Activated gamma-delta T cell treated with anti-CD3 and anti-CD28 coated beads, Interleukin-2, amount 50 U/mL, for 16 hours (primary cell): ENCODE results near the gene MCF2L2.
"Not testable (repeated sequence)": the region's sequence is repeated elsewhere in the genome, so short reads cannot be mapped to it uniquely, and the experiment has no call there.

Experiments used
- DNase-seq: peaks from one replicate; pipeline ENCODE4 v3.0.0-alpha.2; 2020; ENCODE audit warnings: low read depth

MCF2L2 gene

DNA sequence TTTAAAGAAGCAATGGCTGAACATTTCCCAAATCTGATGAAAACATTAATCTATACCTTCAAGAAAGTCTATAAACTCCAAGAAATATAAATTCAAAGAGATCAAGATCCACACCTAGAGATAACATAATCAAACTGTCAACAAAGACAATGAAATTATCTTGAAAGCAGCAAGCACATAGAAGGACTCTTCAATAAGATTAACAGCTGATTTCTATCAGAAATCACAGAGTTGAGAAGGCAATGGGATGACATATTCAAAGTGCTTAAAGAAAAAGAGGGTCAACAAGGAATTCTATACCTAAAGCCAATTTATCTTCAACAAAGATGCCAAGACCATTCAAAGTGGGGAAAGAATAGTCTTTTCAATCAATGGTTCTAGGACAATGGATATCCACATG lies 224.7 kb downstream of the MCF2L2 start:
- no peak for DNase-seq

DNA sequence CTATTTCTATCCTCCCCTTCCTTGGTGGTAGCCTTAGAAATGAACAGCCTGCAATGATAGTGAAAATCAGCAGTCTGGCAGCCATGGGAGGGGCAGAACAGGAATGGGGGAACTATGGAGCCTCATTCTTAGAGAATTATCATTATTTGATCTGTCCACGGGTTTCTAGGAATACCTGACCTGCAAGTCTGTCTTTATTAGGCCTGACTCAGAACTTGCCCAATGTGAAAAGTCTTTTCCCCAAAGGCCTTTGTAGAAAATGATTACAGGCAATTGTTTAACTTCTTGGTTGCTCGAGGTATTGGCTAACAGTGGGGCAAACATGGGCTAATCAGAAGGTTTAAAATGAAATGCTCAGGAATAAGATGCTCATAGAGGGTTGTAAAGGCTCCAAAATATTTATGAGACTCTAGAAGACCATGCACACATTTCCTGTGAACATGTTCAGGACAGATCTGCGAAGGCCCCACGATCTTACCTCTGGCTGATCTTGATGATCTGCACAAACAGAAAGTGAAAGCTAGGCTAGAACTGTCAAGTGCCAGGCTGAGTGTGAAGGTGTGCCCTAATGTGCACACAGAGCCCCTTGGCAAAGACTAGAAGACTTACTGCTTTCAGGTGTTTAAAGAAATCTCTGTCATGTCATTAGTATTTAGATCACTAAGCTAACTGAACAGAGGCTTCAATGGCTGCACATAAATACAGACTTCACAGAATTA lies 226.3 kb downstream of the MCF2L2 start:
- no peak for DNase-seq

DNA sequence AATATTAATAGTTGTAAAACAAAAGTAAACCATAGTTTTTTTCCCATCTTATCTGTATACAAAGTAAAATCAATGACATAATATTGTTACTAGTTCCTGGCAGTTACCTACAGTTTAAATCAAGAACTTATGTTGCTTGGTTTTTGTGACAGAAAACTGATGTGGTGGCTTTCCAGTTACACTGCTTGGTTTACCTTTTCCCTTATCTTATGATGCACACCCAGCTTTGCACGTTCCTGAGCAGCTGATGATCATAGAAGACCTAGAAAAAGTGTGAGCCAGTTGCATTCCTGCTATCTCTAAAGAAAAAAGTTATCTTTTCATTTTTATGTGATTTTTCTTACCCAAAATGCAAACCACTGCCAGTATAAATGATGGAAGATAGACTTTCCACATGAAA lies 229.5 kb downstream of the MCF2L2 start:
- DNase-seq: no peak

GRCh38 chr3:183197734-183198133 lies 230.7 kb downstream of the MCF2L2 start:
- DNase-seq: no peak

DNA sequence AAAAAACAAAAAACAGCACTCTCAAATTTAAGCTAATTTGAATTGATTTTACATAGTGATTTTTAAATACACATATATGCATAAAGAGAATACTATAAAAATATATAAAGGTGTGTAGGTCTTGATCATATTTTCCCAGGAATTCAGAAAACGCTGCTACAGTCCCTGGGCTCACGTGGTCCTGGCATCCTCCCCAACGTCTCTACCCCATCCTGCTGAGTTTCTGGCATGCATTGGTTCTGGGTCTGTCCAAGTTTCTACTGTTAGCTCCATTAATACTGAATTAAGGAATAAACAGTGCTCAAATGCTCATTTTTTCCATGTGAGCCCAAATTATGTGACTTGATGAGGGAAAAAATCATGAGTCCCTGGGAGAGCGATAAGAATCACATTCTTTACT lies 233.2 kb downstream of the MCF2L2 start:
- DNase-seq: no peak

DNA sequence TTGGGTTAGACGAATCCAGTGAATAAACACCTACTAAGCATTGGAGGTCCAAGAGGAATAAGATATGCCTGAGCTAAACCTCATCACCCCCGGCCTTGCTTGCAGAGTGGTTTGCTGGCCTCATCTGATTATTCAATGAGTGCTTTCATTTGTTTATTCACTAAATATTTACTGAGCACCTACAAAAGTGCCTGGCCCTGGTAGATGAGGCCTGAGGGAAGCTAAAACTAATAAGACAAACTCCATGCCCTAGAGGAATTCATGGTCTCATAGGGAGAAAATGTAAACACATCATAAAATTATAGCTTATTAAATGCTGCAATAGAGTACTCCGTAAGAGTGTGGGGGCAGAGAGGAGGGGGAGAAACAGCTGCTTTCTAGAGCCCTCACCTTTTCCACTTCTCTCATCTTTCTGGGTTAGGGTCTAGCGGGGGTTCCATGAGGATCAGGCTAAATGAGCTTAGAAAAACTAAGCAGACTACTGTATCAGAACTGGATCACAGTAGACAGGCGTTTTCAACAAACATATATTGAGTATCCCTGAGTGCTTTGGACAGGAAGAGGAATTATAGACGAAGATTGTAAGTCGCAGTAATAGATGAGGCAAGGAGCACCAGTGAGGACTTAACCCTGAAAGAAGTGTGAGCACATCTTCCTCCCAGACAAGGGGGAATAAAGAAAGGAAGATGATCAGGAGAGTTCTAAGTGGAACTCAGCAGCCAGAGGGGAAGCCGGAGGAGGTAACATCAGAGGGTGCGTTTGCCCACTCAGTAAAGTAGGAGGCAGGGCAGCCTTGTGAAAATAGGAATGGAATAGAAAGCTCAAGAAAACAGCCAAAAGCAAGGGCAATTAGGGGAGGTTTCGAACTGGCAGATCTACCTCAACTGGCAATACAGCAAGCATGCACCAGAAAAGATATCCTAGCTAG lies 234.4 kb downstream of the MCF2L2 start:
- DNase-seq: no peak

- no peak for DNase-seq
Measured at GRCh38 chr3:183192650-183193300, 235.6 kb downstream of the MCF2L2 start.

DNA sequence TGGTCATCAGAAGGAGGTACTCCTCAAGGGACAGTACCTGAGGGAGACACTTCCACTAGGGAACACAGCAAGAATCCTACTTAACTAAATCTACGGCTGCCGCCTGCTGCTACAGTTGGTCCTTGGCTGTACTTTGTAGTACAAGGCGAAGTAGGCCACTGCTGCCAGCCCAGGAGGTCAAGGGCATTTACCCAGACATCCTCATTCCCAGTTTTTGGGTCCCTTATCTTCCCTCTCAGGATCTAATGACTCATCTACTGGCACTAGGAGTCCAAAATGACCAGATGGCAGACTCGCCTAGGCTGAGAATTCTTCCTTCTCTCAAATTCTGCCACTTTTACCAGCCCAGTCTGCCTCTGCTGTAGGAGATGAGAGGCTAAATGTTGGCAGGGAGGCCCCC lies 238.8 kb downstream of the MCF2L2 start:
- DNase-seq: no peak

DNA sequence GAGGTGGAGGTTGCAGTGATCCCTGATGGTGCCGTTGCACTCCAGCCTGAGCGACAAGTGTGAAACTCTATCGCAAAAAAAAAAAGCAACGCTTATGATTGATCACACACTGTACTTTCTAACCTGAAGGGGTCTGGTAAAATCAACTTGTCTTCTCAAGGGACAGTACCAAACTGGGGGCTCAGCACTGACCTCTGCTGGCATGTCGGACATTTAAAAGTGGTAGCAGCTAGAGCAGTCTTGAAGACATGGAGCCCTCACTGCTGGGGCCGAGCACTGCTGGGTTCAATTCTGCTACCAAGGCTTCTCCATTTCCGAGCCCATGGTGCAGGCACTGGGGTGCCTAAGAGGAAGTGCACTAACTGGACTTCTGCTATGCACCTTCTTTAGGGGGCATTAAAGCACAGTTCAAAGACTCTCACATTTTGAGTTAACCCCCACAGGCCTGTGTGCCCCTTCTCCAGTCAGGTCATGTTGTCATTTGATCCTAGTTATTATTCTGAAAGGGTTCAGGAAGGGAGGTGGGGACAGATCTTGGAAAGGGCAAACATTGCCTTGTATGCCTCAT lies 239.4 kb downstream of the MCF2L2 start:
- no peak for DNase-seq

GRCh38 chr3:183185696-183186095 lies 242.7 kb downstream of the MCF2L2 start:
- no peak for DNase-seq

- DNase-seq: no peak
Measured at GRCh38 chr3:183182732-183183610, 245.4 kb downstream of the MCF2L2 start.

GRCh38 chr3:183182073-183182472 lies 246.3 kb downstream of the MCF2L2 start:
- no peak for DNase-seq

- DNase-seq: no peak
Measured at GRCh38 chr3:183181606-183182005, 246.8 kb downstream of the MCF2L2 start.

DNA sequence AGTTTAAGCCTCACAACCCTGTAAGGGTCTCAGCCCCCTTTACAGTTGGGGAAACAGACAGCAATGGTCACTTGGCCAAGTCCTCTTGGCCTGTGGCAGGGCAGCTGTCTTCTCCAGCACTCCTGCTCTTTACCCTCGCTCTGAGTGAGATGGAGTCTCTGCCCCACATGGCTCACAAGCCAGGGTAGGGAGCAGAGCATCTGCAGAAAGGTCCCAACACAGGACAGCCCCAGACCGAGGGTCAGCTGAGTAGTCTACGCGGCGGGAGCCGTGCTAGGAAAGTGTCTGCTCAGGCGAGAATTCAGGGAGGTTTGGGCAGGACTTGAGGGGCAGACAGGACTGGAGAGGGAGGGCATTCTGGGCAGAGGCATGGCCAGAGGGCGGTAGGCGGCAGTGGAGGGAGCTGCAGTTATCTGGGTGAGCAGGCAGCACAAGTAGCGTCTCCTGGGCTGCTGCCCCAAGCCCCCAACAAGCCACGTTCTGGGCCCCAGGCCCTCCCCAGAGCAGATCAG lies 247.6 kb downstream of the MCF2L2 start:
- DNase-seq: no peak

- DNase-seq: no peak
Measured at GRCh38 chr3:183180110-183180783, 248.2 kb downstream of the MCF2L2 start.

DNA sequence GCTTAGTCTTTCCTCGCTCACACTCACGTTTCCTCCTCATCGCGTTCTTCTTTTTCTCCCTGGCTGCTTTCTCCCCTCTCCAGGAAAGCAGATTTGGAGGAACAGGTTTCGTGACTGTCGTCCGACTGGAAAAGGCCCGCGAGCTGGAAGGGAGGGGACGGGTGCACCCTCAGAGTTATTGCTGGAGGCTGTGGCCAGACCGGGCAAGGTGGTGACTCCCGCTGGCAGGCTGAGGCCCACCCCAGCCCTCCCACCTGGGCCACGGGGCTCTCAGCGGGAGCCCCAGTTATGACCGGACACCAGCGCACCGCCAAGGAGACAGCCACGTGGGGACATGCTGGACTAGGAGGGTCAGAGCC lies 248.9 kb downstream of the MCF2L2 start:
- not testable (repeated sequence) for DNase-seq

GRCh38 chr3:183178833-183179549 lies 249.4 kb downstream of the MCF2L2 start:
- DNase-seq: no peak

DNA sequence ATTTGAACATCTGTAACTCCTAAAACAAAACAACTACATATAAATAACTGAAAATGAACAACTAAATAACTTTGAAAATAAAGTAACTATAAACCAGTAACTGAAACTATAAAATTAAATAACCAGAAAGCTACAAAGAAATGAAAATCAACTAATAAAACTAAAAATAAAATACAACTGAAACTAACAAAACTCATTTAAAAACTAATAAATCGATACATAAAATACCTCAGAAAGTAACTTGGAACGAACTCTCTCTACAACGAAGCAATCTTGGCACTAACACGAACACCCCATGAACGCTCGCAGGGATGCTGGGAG lies 249.9 kb downstream of the MCF2L2 start:
- DNase-seq: no peak

DNA sequence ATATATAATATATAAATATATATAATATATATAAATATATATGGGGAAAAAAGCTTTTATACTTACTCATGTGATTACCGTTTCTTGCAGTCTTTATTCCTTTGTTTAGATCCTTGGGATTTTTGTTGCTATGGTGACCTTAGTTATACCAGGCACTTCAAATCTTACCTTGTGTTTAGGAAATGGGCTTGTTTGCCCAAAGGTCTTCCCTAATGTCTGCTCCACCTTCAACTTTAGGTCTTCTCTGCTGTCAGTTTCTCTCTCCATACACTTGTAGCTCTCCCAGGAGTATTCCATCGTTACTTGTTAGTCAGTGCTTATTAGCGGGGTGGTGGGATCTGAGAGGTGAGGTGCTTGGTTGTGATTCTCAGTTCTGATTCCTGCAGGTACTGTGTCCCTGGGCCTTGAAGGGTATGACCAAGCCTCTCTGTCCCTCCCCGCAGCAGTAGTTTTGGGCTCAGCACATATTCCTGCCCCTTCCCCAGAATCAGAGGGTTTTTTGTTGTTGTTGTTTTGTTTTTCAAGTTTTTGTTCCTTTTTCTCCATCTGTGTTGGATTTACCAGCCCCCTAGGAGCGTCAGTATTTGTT lies 256.3 kb downstream of the MCF2L2 start:
- no peak for DNase-seq

GRCh38 chr3:183167975-183168374 lies 260.4 kb downstream of the MCF2L2 start:
- not testable (repeated sequence) for DNase-seq
